KMS-11 (cell line): ENCODE data around the gene CD82.

Source experiments
- H2AFZ ChIP-seq: fragments of 200-600 bp; sonication (generic); 2 replicates; pipeline ENCODE4 v1.6.1; 2016; ENCODE audit warnings: antibody characterized with exemption, mixed run types, low read depth
- H3K27ac ChIP-seq: fragments of 200-600 bp; sonication (generic); 2 replicates; pipeline ENCODE4 v1.6.1; 2016; ENCODE audit warnings: mild to moderate bottlenecking, mixed run types
- H3K27me3 ChIP-seq: fragments of 200-600 bp; sonication (generic); 2 replicates; pipeline ENCODE4 v1.6.1; 2017; ENCODE audit warnings: mild to moderate bottlenecking, low read depth, mixed run types, moderate library complexity; ENCODE audit not compliant: insufficient read depth
- H3K36me3 ChIP-seq: fragments of 200-600 bp; sonication (generic); 2 replicates; pipeline ENCODE4 v1.6.1; 2017; ENCODE audit warnings: mild to moderate bottlenecking, mixed run types; ENCODE audit not compliant: insufficient read depth
- H3K4me1 ChIP-seq: fragments of 200-600 bp; sonication (generic); 2 replicates; pipeline ENCODE4 v1.6.1; 2016; ENCODE audit warnings: mild to moderate bottlenecking, low read depth, mixed run types; ENCODE audit not compliant: poor library complexity, severe bottlenecking
- H3K4me2 ChIP-seq: fragments of 200-600 bp; sonication (generic); 2 replicates; pipeline ENCODE4 v1.7.0; 2016; ENCODE audit warnings: mild to moderate bottlenecking, mixed run types
- H3K4me3 ChIP-seq: fragments of 200-600 bp; sonication (generic); IDR thresholded peaks from 2 replicates; pipeline ENCODE4 v1.6.1; 2017; ENCODE audit warnings: low read depth, low read length, mixed read lengths; ENCODE audit not compliant: insufficient read depth
- H3K79me2 ChIP-seq: fragments of 200-600 bp; sonication (generic); 2 replicates; pipeline ENCODE4 v1.6.1; 2016; ENCODE audit warnings: low read depth, mixed run types; ENCODE audit not compliant: insufficient read depth
- H3K9ac ChIP-seq: fragments of 200-600 bp; sonication (generic); 2 replicates; pipeline ENCODE4 v1.6.1; 2016; ENCODE audit warnings: mild to moderate bottlenecking, mixed run types
- H4K20me1 ChIP-seq: fragments of 200-600 bp; sonication (generic); 2 replicates; pipeline ENCODE4 v1.6.1; 2016; ENCODE audit warnings: mild to moderate bottlenecking, mixed run types; ENCODE audit not compliant: insufficient read depth
- TF ChIP-seq, protein P1 (sequence below): fragments of 200-600 bp; sonication (generic); conservative IDR thresholded peaks from 2 replicates; pipeline ENCODE4 v1.6.1; 2017; ENCODE audit warnings: low read depth, mild to moderate bottlenecking, antibody characterized with exemption, low read length, moderate library complexity, mixed read lengths

Gene CD82

DNA sequence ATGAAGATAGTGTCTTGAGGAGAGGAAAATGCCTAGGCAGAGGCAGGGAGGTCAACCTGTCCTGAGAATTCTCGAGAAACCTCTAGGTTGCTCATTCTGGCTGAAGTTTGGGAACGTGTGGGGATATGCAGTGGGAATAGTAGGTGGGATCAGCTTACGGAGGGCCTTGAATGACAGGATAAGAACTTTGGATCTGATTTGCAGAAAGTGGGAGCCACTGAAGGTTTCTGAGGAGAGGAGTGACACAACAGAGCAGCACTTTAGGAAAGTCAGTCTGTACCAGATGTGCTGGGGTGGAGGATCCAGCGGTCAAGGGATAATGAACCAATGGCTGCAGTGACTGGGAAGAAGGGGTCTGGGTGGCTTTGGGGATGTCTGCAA, 2.4 kb downstream of the CD82 start:
- TF ChIP-seq, protein P1, sequence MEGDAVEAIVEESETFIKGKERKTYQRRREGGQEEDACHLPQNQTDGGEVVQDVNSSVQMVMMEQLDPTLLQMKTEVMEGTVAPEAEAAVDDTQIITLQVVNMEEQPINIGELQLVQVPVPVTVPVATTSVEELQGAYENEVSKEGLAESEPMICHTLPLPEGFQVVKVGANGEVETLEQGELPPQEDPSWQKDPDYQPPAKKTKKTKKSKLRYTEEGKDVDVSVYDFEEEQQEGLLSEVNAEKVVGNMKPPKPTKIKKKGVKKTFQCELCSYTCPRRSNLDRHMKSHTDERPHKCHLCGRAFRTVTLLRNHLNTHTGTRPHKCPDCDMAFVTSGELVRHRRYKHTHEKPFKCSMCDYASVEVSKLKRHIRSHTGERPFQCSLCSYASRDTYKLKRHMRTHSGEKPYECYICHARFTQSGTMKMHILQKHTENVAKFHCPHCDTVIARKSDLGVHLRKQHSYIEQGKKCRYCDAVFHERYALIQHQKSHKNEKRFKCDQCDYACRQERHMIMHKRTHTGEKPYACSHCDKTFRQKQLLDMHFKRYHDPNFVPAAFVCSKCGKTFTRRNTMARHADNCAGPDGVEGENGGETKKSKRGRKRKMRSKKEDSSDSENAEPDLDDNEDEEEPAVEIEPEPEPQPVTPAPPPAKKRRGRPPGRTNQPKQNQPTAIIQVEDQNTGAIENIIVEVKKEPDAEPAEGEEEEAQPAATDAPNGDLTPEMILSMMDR = no peak
- Histone ChIP-seq H3K27ac (no peak overlapping the region), H3K4me2 (no peak overlapping the region), H3K4me1 (peaks cover 52% of the 10 kb centered on the region), H3K4me3 (no peak overlapping the region), H4K20me1 (no peaks in the 10 kb centered on the region), H2AFZ (no peak overlapping the region), H3K36me3 (no peaks in the 10 kb centered on the region), H3K27me3 (no peaks in the 10 kb centered on the region), H3K9ac (no peak overlapping the region), H3K79me2 (no peaks in the 10 kb centered on the region)

DNA sequence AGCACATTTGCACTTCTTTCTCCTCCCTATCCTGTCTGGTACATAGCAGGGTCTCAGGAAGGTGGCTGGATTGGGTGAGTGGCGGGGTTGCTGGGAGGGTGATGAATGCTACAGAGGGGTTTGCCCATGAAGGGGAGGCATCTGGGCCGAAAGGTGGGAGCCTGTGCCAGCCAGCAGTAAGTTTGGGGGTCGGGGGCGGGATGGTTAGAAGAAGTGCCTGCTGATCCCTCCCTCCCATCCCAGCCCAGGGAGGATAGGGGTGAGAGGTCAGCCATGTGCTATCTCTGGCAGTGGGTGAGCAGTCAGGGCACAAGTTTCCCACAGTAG, 2.8 kb downstream of the CD82 start:
- Histone ChIP-seq H3K4me3 (no peak overlapping the region), H3K4me1 (peaks cover 52% of the 10 kb centered on the region), H3K36me3 (no peaks in the 10 kb centered on the region), H3K27ac (peak overlapping the region; percentile 56; the same call in 1 of the 2 replicates), H3K27me3 (no peaks in the 10 kb centered on the region), H3K9ac (no peak overlapping the region), H2AFZ (no peak overlapping the region), H3K4me2 (peak overlapping the region; percentile 55; the same call in 1 of the 2 replicates), H3K79me2 (no peaks in the 10 kb centered on the region), H4K20me1 (no peaks in the 10 kb centered on the region)
- TF ChIP-seq, protein P1 = no peak

DNA sequence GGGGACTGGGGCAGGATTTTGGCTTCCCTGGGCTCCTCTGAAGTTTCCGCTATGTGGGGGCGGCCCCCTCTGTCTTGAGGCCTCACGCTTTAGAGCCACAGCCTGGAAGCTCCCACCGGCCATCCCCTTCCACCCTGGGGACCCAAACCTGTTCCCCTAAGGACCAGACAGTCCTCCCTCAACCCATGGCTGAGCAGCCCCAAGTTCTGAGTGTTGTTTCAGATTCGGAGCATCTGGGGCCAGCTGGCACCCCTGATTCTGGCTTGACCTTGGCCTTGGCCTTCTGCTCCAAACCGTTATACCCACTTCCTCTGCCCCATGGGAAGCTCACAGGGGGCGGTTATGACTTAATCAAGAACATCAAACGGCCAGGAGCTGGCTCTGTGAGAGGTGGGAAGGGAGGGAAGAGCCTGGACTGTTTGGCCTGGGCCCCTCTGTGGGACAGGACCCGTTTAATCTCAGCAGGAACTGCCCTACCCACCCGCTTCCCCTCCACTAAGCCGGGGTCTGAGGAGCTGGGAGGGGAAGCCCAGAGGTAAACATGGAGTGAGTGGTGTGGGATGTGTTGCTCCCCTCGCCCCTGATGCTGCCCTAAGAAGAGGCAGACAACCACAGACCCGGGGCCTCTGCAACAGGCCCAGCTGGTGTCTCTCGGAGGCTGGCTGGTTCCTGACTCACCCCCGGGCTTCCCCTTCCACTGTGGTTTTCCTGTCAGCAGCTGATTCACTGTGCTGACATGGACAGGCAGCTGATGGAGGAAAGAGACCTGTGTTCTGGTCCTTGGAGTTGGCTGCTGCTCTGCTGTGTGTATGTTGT, 3.4 kb downstream of the CD82 start:
- Histone ChIP-seq H3K27me3 (no peaks in the 10 kb centered on the region), H3K9ac (no peak overlapping the region; the same call in 1 of the 2 replicates), H3K27ac (peak overlapping the region; percentile 56), H3K4me3 (no peak overlapping the region), H3K79me2 (no peaks in the 10 kb centered on the region), H2AFZ (peak overlapping the region; percentile 26; the same call in 1 of the 2 replicates), H3K4me1 (peaks cover 55% of the 10 kb centered on the region), H4K20me1 (no peaks in the 10 kb centered on the region), H3K36me3 (no peaks in the 10 kb centered on the region), H3K4me2 (peak overlapping the region; percentile 55)
- TF ChIP-seq, protein P1 = no peak

DNA sequence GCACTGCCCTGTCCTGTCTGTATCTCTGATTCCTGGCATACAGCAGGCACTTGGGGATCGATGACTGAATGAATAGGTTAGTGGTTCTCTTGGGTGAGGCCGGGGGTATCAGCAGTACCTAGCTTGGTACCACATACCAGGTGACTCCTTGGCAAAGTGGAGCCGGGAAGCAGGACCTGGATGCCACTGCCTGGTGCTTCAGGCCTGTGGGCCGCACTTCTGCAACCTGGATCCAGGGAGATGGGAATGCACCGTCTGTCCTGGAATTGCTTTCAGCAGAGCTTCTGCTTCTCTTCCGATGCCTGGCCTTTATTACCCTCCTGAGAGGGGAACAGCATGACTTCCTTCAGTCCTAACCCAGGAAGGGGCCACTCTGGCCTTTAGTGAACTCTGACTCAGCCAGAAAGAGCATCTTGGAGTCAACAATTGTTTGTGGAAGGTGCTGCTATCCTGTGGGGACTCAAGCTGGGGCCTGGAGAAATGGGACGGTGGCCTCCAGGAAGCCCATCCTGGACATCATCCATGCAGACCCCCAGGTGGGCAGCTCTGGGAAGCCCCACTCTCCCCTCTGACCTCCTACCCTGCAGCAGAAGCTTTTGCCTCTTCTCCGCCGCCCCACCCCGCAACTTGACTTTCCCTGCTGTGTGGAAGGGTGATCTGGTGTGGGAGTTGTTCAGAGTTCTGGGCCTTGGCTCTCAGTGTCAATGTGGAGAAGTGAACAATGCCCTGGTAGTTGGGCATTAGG, 5.1 kb downstream of the CD82 start:
- H3K27ac ChIP-seq = no peak overlapping the region
- H4K20me1 ChIP-seq = no peaks in the 10 kb centered on the region
- no peak overlapping the region for H2AFZ ChIP-seq
- H3K27me3 ChIP-seq = no peaks in the 10 kb centered on the region
- no peaks in the 10 kb centered on the region for H3K79me2 ChIP-seq
- H3K4me3 ChIP-seq = no peak overlapping the region
- H3K9ac ChIP-seq = no peak overlapping the region
- H3K36me3 ChIP-seq = no peaks in the 10 kb centered on the region
- H3K4me2 ChIP-seq = no peak overlapping the region
- TF ChIP-seq, protein P1 = no peak
- H3K4me1 ChIP-seq = peaks cover 62% of the 10 kb centered on the region
